GM21367 (cell line): ENCODE measurements around the gene CDH15.
A peak's percentile ranks its signal among the peaks of the same experiment; 100 is the strongest.

Experiments used
- ATAC-seq: cut with Tn5 transposase; IDR thresholded peaks from one replicate; pipeline ENCODE4 v1.9.1; 2021; ENCODE audit not compliant: unreplicated experiment

The CDH15 gene

GRCh38 chr16:89171216-89172170 lies at the start of gene CDH15:
TSS of gene CDH15 (plus strand) at chr16:89171748. CDS start at chr16:89171832, 84 bp downstream.
- peak; percentile 75 for ATAC-seq

GRCh38 chr16:89122322-89122851 lies 49.2 kb upstream of the CDH15 start:
- ATAC-seq, result no peak

GRCh38 chr16:89123001-89123830 lies 48.3 kb upstream of the CDH15 start:
- no peak for ATAC-seq

- no peak for ATAC-seq
These were observed 47.8 kb upstream of the CDH15 start for GRCh38 chr16:89123831-89124100.

- ATAC-seq, result no peak
These were observed 42.2 kb upstream of the CDH15 start for GRCh38 chr16:89129378-89129777.

- no peak for ATAC-seq
These were observed 41.1 kb upstream of the CDH15 start for GRCh38 chr16:89130448-89130847.

GRCh38 chr16:89131783-89132182 lies 39.8 kb upstream of the CDH15 start:
- no peak for ATAC-seq

- ATAC-seq, result no peak
These were observed 39.1 kb upstream of the CDH15 start for GRCh38 chr16:89132194-89133005.

- ATAC-seq, result no peak
These were observed 38.0 kb upstream of the CDH15 start for GRCh38 chr16:89133457-89134127.

GRCh38 chr16:89134269-89134668 lies 37.3 kb upstream of the CDH15 start:
- no peak for ATAC-seq

- no peak for ATAC-seq
These were observed 36.4 kb upstream of the CDH15 start for GRCh38 chr16:89135166-89135565.

- no peak for ATAC-seq
These were observed 35.4 kb upstream of the CDH15 start for GRCh38 chr16:89135971-89136765.

GRCh38 chr16:89136931-89137330 lies 34.6 kb upstream of the CDH15 start:
- no peak for ATAC-seq

GRCh38 chr16:89137666-89138512 lies 33.7 kb upstream of the CDH15 start:
- ATAC-seq, result no peak

GRCh38 chr16:89138513-89138795 lies 33.1 kb upstream of the CDH15 start:
- ATAC-seq, result no peak

- no peak for ATAC-seq
These were observed 32.6 kb upstream of the CDH15 start for GRCh38 chr16:89138843-89139520.

GRCh38 chr16:89139907-89140361 lies 31.6 kb upstream of the CDH15 start:
- no peak for ATAC-seq

- no peak for ATAC-seq
These were observed 31.1 kb upstream of the CDH15 start for GRCh38 chr16:89140401-89140800.
